HG02623 (cell line): ENCODE results near the gene FNDC5.

Experiments
- ATAC-seq: cut with Tn5 transposase; IDR thresholded peaks from one replicate; pipeline ENCODE4 v1.9.1; 2021; ENCODE audit warnings: moderate library complexity; ENCODE audit not compliant: unreplicated experiment

FNDC5 gene

GRCh38 chr1:32817159-32817814 lies 53.4 kb downstream of the FNDC5 start, which contains the start of the genes S100PBP and YARS1:
Gene S100PBP, plus strand, starts transcription at chr1:32817653. Its CDS starts 8,447 bp downstream, at chr1:32826100.
Gene YARS1, minus strand, starts transcription at chr1:32817358. Its CDS starts 114 bp downstream, at chr1:32817244.
- ATAC-seq: peak; percentile 80

GRCh38 chr1:32816676-32817158 lies 54.0 kb downstream of the FNDC5 start:
- no peak for ATAC-seq

GRCh38 chr1:32813941-32814739 lies 56.6 kb downstream of the FNDC5 start:
- no peak for ATAC-seq
